Stimulated activated naive B cell treated with anti-CD40 and anti-IgM and Interleukin-4, amounts not matched to agents 10 μg/mL and 1 μg/mL and 100 μg/mL, for 72 hours (primary cell): ENCODE results near the gene CMTM2.
"Not testable (repeated sequence)": the region's sequence is repeated elsewhere in the genome, so short reads cannot be mapped to it uniquely, and the experiment has no call there.

Source experiments
- ATAC-seq, 2 donors: fragments of 150-1000 bp; cut with Tn5 transposase; replicated peaks; 2 replicates each; pipeline ENCODE4 v1.10.0; 2021; ENCODE audit warnings: moderate library complexity in 1 of 2
- DNase-seq: peaks from one replicate; pipeline ENCODE4 v3.0.0; 2021
- H3K27ac Mint-ChIP-seq: one replicate; pipeline ENCODE4 v1.8.0; 2022; ENCODE audit warnings: mild to moderate bottlenecking, mixed read lengths
- H3K27me3 Mint-ChIP-seq, 2 donors: one replicate each; pipeline ENCODE4 v1.8.0; 2022; ENCODE audit warnings: mixed read lengths in 2 of 2
- H3K36me3 Mint-ChIP-seq, 2 donors: one replicate each; pipeline ENCODE4 v1.8.0; 2022; ENCODE audit warnings: mixed read lengths in 2 of 2, mild to moderate bottlenecking in 1 of 2
- H3K4me1 Mint-ChIP-seq, 2 donors: one replicate each; pipeline ENCODE4 v1.8.0; 2022; ENCODE audit warnings: mixed read lengths in 2 of 2, mild to moderate bottlenecking in 1 of 2
- H3K4me3 Mint-ChIP-seq, 2 donors: one replicate each; pipeline ENCODE4 v1.8.0; 2022; ENCODE audit warnings: mild to moderate bottlenecking in 2 of 2, mixed read lengths in 2 of 2, moderate library complexity in 1 of 2
- H3K9me3 Mint-ChIP-seq, 2 donors: one replicate each; pipeline ENCODE4 v1.8.0; 2022; ENCODE audit warnings: mixed read lengths in 2 of 2, mild to moderate bottlenecking in 1 of 2

Gene CMTM2

DNA sequence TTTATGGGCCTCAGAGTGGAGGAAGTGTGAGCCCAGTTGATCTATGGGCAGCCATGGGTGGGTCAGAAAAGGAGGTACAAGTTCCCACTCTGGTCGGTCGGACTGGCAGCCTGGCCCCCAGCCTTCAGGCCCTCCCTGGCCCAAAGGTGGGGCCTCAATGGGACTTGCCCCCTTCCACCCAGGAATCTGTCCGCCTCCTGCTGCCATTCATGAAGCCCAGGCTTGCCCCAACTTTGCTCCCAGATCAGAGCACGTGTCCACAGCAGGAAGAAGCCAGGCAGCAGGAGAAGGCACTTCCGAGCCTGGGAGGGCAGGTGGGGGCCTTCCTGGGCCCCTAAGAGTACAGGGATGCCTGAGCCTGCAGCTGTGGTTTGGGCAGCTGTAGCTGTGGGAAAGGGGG lies 22.2 kb downstream of the CMTM2 start:
- Mint-ChIP-seq H3K27me3 (peaks cover 39 to 47% of the 10 kb centered on the region in 2 donors), H3K4me3 (no peak overlapping the region), H3K36me3 (peaks cover 11 to 13% of the 10 kb centered on the region in 2 donors), H3K4me1 (peaks cover 19 to 42% of the 10 kb centered on the region in 2 donors), H3K27ac (no peak overlapping the region), H3K9me3 (peaks cover 7 to 12% of the 10 kb centered on the region in 2 donors)
- no peak for ATAC-seq
- DNase-seq, result no peak

GRCh38 chr16:66603537-66604375 lies 24.5 kb downstream of the CMTM2 start:
- H3K9me3 Mint-ChIP-seq, result peaks cover 7 to 12% of the 10 kb centered on the region in 2 donors
- ATAC-seq (peak; percentile 52 to 61), DNase-seq (peak; percentile 56)
- H3K27me3 Mint-ChIP-seq, result peaks cover 38 to 39% of the 10 kb centered on the region in 2 donors
- H3K4me1 Mint-ChIP-seq, result peaks cover 25 to 53% of the 10 kb centered on the region in 2 donors
- H3K4me3 Mint-ChIP-seq, result peak overlapping the region; percentile 87 to 97
- H3K36me3 Mint-ChIP-seq, result peaks cover 11 to 13% of the 10 kb centered on the region in 2 donors
- H3K27ac Mint-ChIP-seq, result peak overlapping the region; percentile 83

- Mint-ChIP-seq H3K27me3 (peaks cover 32 to 34% of the 10 kb centered on the region in 2 donors), H3K9me3 (peaks cover 7 to 12% of the 10 kb centered on the region in 2 donors), H3K4me1 (peaks cover 25 to 54% of the 10 kb centered on the region in 2 donors), H3K36me3 (peaks cover 12 to 13% of the 10 kb centered on the region in 2 donors), H3K27ac (peak within 1 kb of the TSS; percentile 83), H3K4me3 (peak within 1 kb of the TSS; percentile 87 to 97)
- DNase-seq (peak; percentile 64), ATAC-seq (peak; percentile 66 to 67)
Measured at GRCh38 chr16:66604376-66605176, 25.3 kb downstream of the CMTM2 start, which contains the start of gene CMTM3. TSS of gene CMTM3 (plus strand) at chr16:66604704. CDS start at chr16:66604806, 102 bp downstream.

DNA sequence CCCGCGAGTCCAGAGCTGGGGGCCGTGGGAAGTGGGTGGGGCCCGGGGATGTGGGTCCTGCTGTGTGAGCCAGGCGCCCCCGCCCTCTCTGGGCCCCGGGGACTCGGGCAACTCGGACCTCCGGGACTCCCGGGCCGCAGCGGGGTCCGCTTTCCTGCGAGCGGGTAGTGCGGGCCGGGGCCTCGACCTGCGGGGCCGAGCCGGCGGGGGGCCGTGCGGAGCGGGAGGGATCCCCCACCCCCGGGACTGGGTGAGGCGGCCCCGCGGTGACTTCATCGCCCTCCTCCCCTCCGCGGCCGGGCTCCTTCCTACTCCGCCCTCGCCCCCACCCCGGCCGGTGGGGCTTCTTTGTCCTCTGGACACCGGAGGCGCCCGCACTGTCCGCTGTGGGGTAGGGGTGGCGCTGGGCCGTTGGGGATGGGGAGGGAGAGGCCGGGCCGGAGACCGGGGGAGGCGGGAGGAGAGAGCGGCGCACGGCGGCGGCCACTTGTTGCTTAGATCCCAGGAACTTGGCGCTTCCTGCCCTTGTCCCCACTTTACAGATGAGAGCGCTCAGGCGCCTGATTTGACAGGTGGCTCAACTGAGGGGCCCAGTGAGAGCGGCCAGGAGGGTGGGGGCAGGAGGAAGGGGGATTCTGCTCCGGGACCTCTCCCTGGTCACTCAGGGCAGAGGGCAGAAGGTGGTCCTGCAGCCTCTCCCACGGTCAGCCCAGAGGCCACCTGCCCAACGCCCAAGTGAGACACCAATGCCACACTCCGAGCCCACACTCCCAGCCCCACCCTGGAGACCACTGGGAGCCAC lies 26.1 kb downstream of the CMTM2 start:
- no peak for DNase-seq
- H3K4me3 Mint-ChIP-seq, result peak overlapping the region; percentile 75 to 81
- H3K36me3 Mint-ChIP-seq, result peaks cover 20 to 21% of the 10 kb centered on the region in 2 donors
- H3K4me1 Mint-ChIP-seq, result peaks cover 25 to 54% of the 10 kb centered on the region in 2 donors
- peaks cover 33 to 35% of the 10 kb centered on the region in 2 donors for H3K27me3 Mint-ChIP-seq
- peaks cover 7 to 12% of the 10 kb centered on the region in 2 donors for H3K9me3 Mint-ChIP-seq
- no peak overlapping the region for H3K27ac Mint-ChIP-seq
- ATAC-seq, result peak; percentile 12

- DNase-seq, result peak; percentile 49
- Mint-ChIP-seq H3K9me3 (peaks cover 0 to 6% of the 10 kb centered on the region in 2 donors), H3K4me1 (peaks cover 25 to 54% of the 10 kb centered on the region in 2 donors), H3K4me3 (peak overlapping the region; percentile 66 to 81), H3K36me3 (peaks cover 18 to 21% of the 10 kb centered on the region in 2 donors), H3K27ac (peak overlapping the region; percentile 83), H3K27me3 (peaks cover 27% of the 10 kb centered on the region in 2 donors)
- ATAC-seq, result peak; percentile 59 to 60
Measured at GRCh38 chr16:66605979-66606751, 26.9 kb downstream of the CMTM2 start.

GRCh38 chr16:66608241-66609138 lies 29.2 kb downstream of the CMTM2 start:
- H3K9me3 Mint-ChIP-seq, result no peaks in the 10 kb centered on the region
- ATAC-seq, result peak; percentile 38 to 46
- peak; percentile 52 for DNase-seq
- H3K27ac Mint-ChIP-seq, result peak overlapping the region; percentile 21
- no peak overlapping the region for H3K4me3 Mint-ChIP-seq
- peaks cover 24 to 43% of the 10 kb centered on the region in 2 donors for H3K4me1 Mint-ChIP-seq
- peaks cover 18 to 19% of the 10 kb centered on the region in 2 donors for H3K27me3 Mint-ChIP-seq
- H3K36me3 Mint-ChIP-seq, result peaks cover 18 to 31% of the 10 kb centered on the region in 2 donors

DNA sequence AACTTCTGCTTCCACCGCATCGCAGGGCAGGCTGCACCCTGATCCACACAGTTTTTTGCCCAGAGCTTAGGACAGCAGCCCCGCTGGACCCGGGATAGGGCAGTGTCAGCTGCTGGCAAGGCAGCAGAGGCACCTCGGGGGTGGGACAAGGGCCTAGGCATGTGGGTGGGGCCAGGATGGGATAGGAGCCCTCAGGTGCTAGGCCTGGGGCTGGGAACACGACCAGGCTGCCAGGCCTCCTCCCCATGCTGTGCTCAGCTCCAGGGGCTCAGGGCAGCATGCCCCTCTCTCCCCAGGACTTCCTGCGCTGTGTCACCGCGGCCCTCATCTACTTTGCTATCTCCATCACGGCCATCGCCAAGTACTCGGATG lies 29.9 kb downstream of the CMTM2 start:
- Mint-ChIP-seq H3K36me3 (peaks cover 18 to 31% of the 10 kb centered on the region in 2 donors), H3K9me3 (no peaks in the 10 kb centered on the region), H3K27me3 (peaks cover 11 to 13% of the 10 kb centered on the region in 2 donors), H3K4me3 (no peak overlapping the region), H3K27ac (no peak overlapping the region), H3K4me1 (peaks cover 17 to 37% of the 10 kb centered on the region in 2 donors)
- DNase-seq (no peak), ATAC-seq (no peak)

DNA sequence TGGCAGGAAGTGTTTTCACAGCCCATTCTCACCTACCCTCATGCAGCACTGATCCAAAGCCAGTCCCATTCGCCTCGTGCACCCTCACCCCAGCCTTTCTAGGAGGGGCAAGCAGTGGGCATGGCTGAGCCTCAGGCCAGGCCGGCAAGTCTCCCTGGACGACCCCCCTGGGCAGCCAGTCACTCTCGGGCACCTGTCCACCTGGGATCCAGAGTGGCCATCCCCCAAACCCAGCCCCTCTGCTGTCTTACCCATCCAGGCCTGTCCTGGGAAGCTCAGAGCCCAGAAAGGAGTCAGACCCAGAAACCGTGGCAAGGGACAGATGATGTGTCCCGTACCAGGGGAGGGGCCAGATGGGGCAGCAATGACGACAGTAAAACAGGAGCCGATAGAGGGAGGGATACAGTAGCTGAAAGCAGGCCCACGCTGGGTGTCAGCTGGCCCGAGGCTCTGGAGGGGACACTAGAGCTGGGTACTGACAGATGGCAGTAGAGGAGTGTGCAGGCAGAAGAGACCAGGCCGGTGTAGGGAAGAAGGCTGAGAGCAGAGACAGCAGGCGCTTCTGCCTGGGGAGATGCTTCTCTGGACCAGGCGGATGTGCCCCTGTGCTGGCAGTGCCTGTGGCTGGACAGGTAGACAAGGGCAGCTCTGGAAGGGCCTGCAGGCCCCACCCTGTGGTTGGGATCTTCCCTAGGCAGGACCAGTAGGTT lies 31.0 kb downstream of the CMTM2 start:
- peaks cover 18 to 31% of the 10 kb centered on the region in 2 donors for H3K36me3 Mint-ChIP-seq
- DNase-seq (no peak), ATAC-seq (no peak)
- H3K4me1 Mint-ChIP-seq, result peaks cover 15 to 33% of the 10 kb centered on the region in 2 donors
- H3K27ac Mint-ChIP-seq, result no peak overlapping the region
- no peaks in the 10 kb centered on the region for H3K9me3 Mint-ChIP-seq
- peaks cover 9 to 11% of the 10 kb centered on the region in 2 donors for H3K27me3 Mint-ChIP-seq
- H3K4me3 Mint-ChIP-seq, result no peak overlapping the region

GRCh38 chr16:66611911-66612310 lies 32.6 kb downstream of the CMTM2 start:
- H3K4me1 Mint-ChIP-seq, result peaks cover 7 to 19% of the 10 kb centered on the region in 2 donors
- H3K9me3 Mint-ChIP-seq, H3K4me3 Mint-ChIP-seq, ATAC-seq, H3K27ac Mint-ChIP-seq, DNase-seq: not testable (repeated sequence)
- peaks cover 10 to 11% of the 10 kb centered on the region in 2 donors for H3K27me3 Mint-ChIP-seq
- H3K36me3 Mint-ChIP-seq, result peaks cover 18 to 31% of the 10 kb centered on the region in 2 donors

GRCh38 chr16:66612422-66612821 lies 33.2 kb downstream of the CMTM2 start:
- peaks cover 18 to 31% of the 10 kb centered on the region in 2 donors for H3K36me3 Mint-ChIP-seq

GRCh38 chr16:66614161-66614802 lies 35.0 kb downstream of the CMTM2 start:
- Mint-ChIP-seq H3K27me3 (peaks cover 8 to 24% of the 10 kb centered on the region in 2 donors), H3K4me1 (no peaks in the 10 kb centered on the region), H3K36me3 (peaks cover 18 to 31% of the 10 kb centered on the region in 2 donors), H3K9me3 (no peaks in the 10 kb centered on the region), H3K4me3 (no peak overlapping the region), H3K27ac (no peak overlapping the region)
- DNase-seq, result no peak
- ATAC-seq, result no peak

More at GRCh38 chr16:66612422-66612821, 33.2 kb downstream of the CMTM2 start:
- H3K4me3 Mint-ChIP-seq, result no peak overlapping the region
- H3K27ac Mint-ChIP-seq, result no peak overlapping the region
- no peaks in the 10 kb centered on the region for H3K9me3 Mint-ChIP-seq
- H3K27me3 Mint-ChIP-seq, result peaks cover 11 to 15% of the 10 kb centered on the region in 2 donors
- no peak for ATAC-seq
- DNase-seq, result no peak
- H3K4me1 Mint-ChIP-seq, result peaks cover 7 to 14% of the 10 kb centered on the region in 2 donors
